Measurements from ENCODE around the gene LURAP1L. TPM values are rescaled to one million over a fixed set of nuclear protein-coding genes. Genes with fewer than 3 reads are reported as not detected.

Gene LURAP1L
- total RNA-seq, 1 donor from 2014 or later = 3.3 TPM

GRCh38 chr9:12812710-12813109, 37.9 kb downstream of the LURAP1L start:
- DNase-seq (ENCODE audit: low read depth, low spot score) = no peak

- no peak for DNase-seq (ENCODE audit: low read depth, low spot score)
These were observed 38.7 kb downstream of the LURAP1L start for GRCh38 chr9:12813533-12813932.

- DNase-seq (ENCODE audit: low read depth, low spot score) = peak; percentile 96
These were observed 39.4 kb downstream of the LURAP1L start for GRCh38 chr9:12813960-12814876.

- no peak for DNase-seq (ENCODE audit: low read depth, low spot score)
These were observed 40.0 kb downstream of the LURAP1L start for GRCh38 chr9:12814877-12815237.

GRCh38 chr9:12815888-12816287, 41.1 kb downstream of the LURAP1L start:
- no peak for DNase-seq (ENCODE audit: low read depth, low spot score)

GRCh38 chr9:12816656-12817101, 41.9 kb downstream of the LURAP1L start:
- DNase-seq (ENCODE audit: low read depth, low spot score) = no peak

GRCh38 chr9:12817702-12818101, 42.9 kb downstream of the LURAP1L start:
- no peak for DNase-seq (ENCODE audit: low read depth, low spot score)

- no peak for DNase-seq (ENCODE audit: low read depth, low spot score)
These were observed 43.7 kb downstream of the LURAP1L start for GRCh38 chr9:12818431-12819000.

- DNase-seq (ENCODE audit: low read depth, low spot score) = no peak
These were observed 44.8 kb downstream of the LURAP1L start for GRCh38 chr9:12819436-12820185.

GRCh38 chr9:12822111-12822510, 47.3 kb downstream of the LURAP1L start:
- no peak for DNase-seq (ENCODE audit: low read depth, low spot score)

GRCh38 chr9:12826924-12827565, 52.2 kb downstream of the LURAP1L start:
- DNase-seq (ENCODE audit: low read depth, low spot score) = no peak

- DNase-seq (ENCODE audit: low read depth, low spot score) = no peak
These were observed 58.9 kb downstream of the LURAP1L start for GRCh38 chr9:12833701-12834100.

GRCh38 chr9:12838546-12838945, 63.7 kb downstream of the LURAP1L start:
- no peak for DNase-seq (ENCODE audit: low read depth, low spot score)

GRCh38 chr9:12843735-12844134, 68.9 kb downstream of the LURAP1L start:
- DNase-seq (ENCODE audit: low read depth, low spot score) = no peak

GRCh38 chr9:12846035-12846434, 71.2 kb downstream of the LURAP1L start:
- no peak for DNase-seq (ENCODE audit: low read depth, low spot score)

- no peak for DNase-seq (ENCODE audit: low read depth, low spot score)
These were observed 72.7 kb downstream of the LURAP1L start for GRCh38 chr9:12847561-12847960.

- no peak for DNase-seq (ENCODE audit: low read depth, low spot score)
These were observed 74.7 kb downstream of the LURAP1L start for GRCh38 chr9:12849486-12850003.

- DNase-seq (ENCODE audit: low read depth, low spot score) = no peak
These were observed 76.7 kb downstream of the LURAP1L start for GRCh38 chr9:12851341-12852090.

GRCh38 chr9:12853051-12853450, 78.2 kb downstream of the LURAP1L start:
- DNase-seq (ENCODE audit: low read depth, low spot score) = no peak

- no peak for DNase-seq (ENCODE audit: low read depth, low spot score)
These were observed 79.4 kb downstream of the LURAP1L start for GRCh38 chr9:12854221-12854620.

- DNase-seq (ENCODE audit: low read depth, low spot score) = no peak
These were observed 80.2 kb downstream of the LURAP1L start for GRCh38 chr9:12855066-12855465.

Data from pulmonary artery endothelial cell (primary cell).